IPS-15b (cell line): ENCODE data around the gene NDE1.
"Not testable (repeated sequence)": the region's sequence is repeated elsewhere in the genome, so short reads cannot be mapped to it uniquely, and the experiment has no call there.

Experiments used
- H3K27me3 ChIP-seq: one replicate; pipeline ENCODE4 v1.6.1; 2013; ENCODE audit warnings: low read length; ENCODE audit not compliant: control insufficient read depth, insufficient read depth
- H3K36me3 ChIP-seq: one replicate; pipeline ENCODE4 v1.6.1; 2013; ENCODE audit warnings: low read length; ENCODE audit not compliant: control insufficient read depth, insufficient read depth
- H3K4me1 ChIP-seq: one replicate; pipeline ENCODE4 v1.6.1; 2013; ENCODE audit warnings: mild to moderate bottlenecking, low read length; ENCODE audit not compliant: control insufficient read depth, insufficient read depth
- H3K4me3 ChIP-seq: one replicate; pipeline ENCODE4 v1.5.1; 2013; ENCODE audit warnings: low read depth, low read length
- H3K9ac ChIP-seq: one replicate; pipeline ENCODE4 v1.6.1; 2013; ENCODE audit warnings: low read depth, mild to moderate bottlenecking, low read length
- H3K9me3 ChIP-seq: one replicate; pipeline ENCODE4 v1.6.1; 2013; ENCODE audit warnings: mild to moderate bottlenecking, low read length; ENCODE audit not compliant: control insufficient read depth, insufficient read depth

The NDE1 gene

DNA sequence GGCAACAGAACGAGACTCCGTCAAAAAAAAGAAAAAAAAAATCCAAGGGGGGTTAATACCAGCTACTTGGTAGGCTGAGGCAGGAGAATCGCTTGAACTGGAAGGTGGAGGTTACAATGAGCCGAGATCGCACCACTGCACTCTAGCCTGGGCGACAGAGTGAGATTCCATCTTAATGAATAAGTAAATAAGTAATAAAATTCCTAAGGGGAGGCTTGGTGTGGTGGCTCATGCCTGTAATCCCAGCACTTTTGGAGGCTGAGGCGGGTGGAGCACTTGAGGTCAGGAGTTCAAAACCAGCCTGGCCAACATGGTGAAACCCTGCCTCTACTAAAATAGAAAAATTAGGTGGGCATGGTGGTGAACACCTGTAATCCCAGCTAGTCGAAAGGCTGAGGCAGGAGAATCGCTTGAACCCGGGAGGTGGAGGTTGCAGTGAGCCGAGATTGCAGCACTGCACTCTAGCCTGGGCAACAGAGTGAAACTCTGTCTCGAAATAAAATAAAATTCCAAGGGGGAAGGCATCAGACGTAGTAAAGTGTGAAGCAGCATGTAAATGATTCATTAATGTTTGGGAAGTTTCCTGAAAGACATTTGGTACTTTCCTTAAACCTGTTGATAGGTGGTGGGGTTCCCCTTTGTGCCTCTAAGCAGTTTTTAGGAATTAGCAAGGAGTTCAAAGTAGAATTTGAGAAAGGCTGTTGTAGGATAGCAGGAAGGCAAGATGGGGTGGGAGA lies 3.3 kb upstream of the NDE1 start:
- not testable (repeated sequence) for H3K9me3 ChIP-seq, H3K4me3 ChIP-seq, H3K4me1 ChIP-seq, H3K36me3 ChIP-seq, H3K9ac ChIP-seq, H3K27me3 ChIP-seq

- Histone ChIP-seq H3K9me3 (no peaks in the 10 kb centered on the region), H3K36me3 (no peaks in the 10 kb centered on the region), H3K4me3 (no peak overlapping the region), H3K27me3 (no peaks in the 10 kb centered on the region), H3K4me1 (peaks cover 6% of the 10 kb centered on the region), H3K9ac (no peak overlapping the region)
These were observed 2.6 kb upstream of the NDE1 start for GRCh38 chr16:15647294-15648014.

GRCh38 chr16:15648135-15648730 lies 1.8 kb upstream of the NDE1 start:
- H3K9ac ChIP-seq: no peak overlapping the region
- no peaks in the 10 kb centered on the region for H3K27me3 ChIP-seq
- H3K36me3 ChIP-seq: no peaks in the 10 kb centered on the region
- H3K4me3 ChIP-seq: no peak overlapping the region
- H3K9me3 ChIP-seq: no peaks in the 10 kb centered on the region
- peaks cover 6% of the 10 kb centered on the region for H3K4me1 ChIP-seq

GRCh38 chr16:15649311-15649710 lies 734 bp upstream of the NDE1 start:
- H3K27me3 ChIP-seq, H3K9ac ChIP-seq, H3K9me3 ChIP-seq, H3K36me3 ChIP-seq, H3K4me1 ChIP-seq: not testable (repeated sequence)
- H3K4me3 ChIP-seq: peak overlapping the region; percentile 65

DNA sequence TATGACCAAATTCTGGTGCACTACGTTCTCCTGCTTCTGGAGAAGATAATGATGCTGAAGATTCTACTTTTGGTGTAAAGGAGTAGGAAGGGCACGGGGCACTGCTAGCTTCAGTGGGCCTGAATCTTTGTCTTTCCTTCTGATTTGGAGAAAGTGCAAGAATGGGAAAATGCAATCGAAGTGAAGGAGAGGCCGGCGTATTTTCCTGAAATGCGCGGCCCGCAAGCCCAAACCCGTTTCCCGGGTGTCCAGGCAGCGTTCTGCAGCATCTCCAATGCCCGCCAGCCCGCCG lies 372 bp upstream of the NDE1 start:
- Histone ChIP-seq H3K9ac (no peak overlapping the region), H3K36me3 (no peaks in the 10 kb centered on the region), H3K4me3 (peak overlapping the region; percentile 65), H3K4me1 (peaks cover 2% of the 10 kb centered on the region), H3K9me3 (no peaks in the 10 kb centered on the region), H3K27me3 (no peaks in the 10 kb centered on the region)

DNA sequence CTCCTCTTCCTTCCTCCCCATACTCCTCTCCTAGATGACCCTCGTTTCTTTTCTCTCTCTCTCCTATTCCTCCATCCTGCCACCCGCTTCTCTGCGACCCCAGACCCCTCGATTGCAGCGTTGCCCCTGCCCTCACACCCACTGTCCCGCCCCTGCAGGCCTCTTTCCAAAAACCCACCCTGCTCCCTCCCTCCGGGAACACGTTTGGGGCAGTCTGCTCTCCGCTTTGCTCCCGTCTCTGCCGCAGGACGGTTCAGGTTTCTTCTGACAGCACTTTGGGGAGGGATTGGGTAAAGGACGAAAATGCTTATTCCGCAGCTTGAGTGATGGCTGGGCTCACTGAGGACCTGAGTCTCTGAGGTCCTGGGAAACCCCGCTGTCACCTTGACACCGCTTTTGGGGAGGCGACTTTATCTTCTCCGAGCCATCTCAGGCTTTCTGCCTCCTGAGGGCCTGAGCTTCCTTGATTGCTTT lies 690 bp downstream of the NDE1 start:
- H3K9me3 ChIP-seq: no peaks in the 10 kb centered on the region
- peaks cover 2% of the 10 kb centered on the region for H3K4me1 ChIP-seq
- no peaks in the 10 kb centered on the region for H3K27me3 ChIP-seq
- no peaks in the 10 kb centered on the region for H3K36me3 ChIP-seq
- peak overlapping the region; percentile 97 for H3K4me3 ChIP-seq
- H3K9ac ChIP-seq: peak overlapping the region; percentile 60

GRCh38 chr16:15652293-15653001 lies 2.4 kb downstream of the NDE1 start:
- Histone ChIP-seq H3K4me3 (no peak overlapping the region), H3K9me3 (no peaks in the 10 kb centered on the region), H3K4me1 (peaks cover 2% of the 10 kb centered on the region), H3K9ac (no peak overlapping the region), H3K36me3 (no peaks in the 10 kb centered on the region), H3K27me3 (no peaks in the 10 kb centered on the region)

- no peaks in the 10 kb centered on the region for H3K9me3 ChIP-seq
- H3K4me3 ChIP-seq: no peak overlapping the region
- H3K4me1 ChIP-seq: peaks cover 2% of the 10 kb centered on the region
- no peak overlapping the region for H3K9ac ChIP-seq
- H3K36me3 ChIP-seq: no peaks in the 10 kb centered on the region
- no peaks in the 10 kb centered on the region for H3K27me3 ChIP-seq
These were observed 3.2 kb downstream of the NDE1 start for GRCh38 chr16:15653227-15653626.

GRCh38 chr16:15654591-15654990 lies 4.5 kb downstream of the NDE1 start:
- H3K36me3 ChIP-seq: no peaks in the 10 kb centered on the region
- no peak overlapping the region for H3K9ac ChIP-seq

DNA sequence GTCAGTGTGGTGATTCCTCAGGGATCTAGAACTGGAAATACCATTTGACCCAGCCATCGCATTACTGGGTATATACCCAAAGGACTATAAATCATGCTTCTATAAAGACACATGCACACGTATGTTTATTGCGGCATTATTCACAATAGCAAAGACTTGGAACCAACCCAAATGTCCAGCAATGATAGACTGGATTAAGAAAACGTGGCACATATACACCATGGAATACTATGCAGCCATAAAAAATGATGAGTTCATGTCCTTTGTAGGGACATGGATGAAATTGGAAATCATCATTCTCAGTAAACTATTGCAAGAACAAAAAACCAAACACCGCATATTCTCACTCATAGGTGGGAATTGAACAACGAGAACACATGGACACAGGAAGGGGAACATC lies 5.5 kb downstream of the NDE1 start:
- H3K27me3 ChIP-seq, H3K36me3 ChIP-seq, H3K9ac ChIP-seq, H3K4me1 ChIP-seq, H3K9me3 ChIP-seq, H3K4me3 ChIP-seq: not testable (repeated sequence)

More at GRCh38 chr16:15654591-15654990, 4.5 kb downstream of the NDE1 start:
- Histone ChIP-seq H3K27me3 (no peaks in the 10 kb centered on the region), H3K4me1 (peaks cover 2% of the 10 kb centered on the region), H3K4me3 (no peak overlapping the region), H3K9me3 (no peaks in the 10 kb centered on the region)

DNA sequence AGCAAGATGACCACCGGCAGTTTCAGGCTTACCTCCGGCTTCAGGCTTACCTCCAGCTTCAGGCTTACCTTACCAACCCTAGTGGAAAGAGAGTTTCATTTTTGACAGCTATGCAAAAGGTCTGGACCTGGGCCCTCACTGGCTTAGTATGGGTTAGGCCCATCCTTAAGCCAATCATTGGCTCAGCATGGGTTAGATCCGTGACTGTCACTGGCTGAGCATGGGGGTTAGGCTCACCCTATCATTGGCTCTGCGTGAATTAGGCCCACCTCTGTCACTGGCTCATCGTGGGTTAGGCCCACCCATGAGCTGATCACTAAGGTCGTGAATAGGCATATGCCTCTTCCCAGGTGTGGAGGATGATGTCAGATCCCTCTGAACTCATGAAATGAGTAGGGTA lies 8.1 kb downstream of the NDE1 start:
- Histone ChIP-seq H3K9ac (no peak overlapping the region), H3K9me3 (no peaks in the 10 kb centered on the region), H3K4me3 (no peak overlapping the region), H3K36me3 (no peaks in the 10 kb centered on the region), H3K27me3 (no peaks in the 10 kb centered on the region), H3K4me1 (no peaks in the 10 kb centered on the region)
